ENCODE results near the gene ZSCAN22.

DNA sequence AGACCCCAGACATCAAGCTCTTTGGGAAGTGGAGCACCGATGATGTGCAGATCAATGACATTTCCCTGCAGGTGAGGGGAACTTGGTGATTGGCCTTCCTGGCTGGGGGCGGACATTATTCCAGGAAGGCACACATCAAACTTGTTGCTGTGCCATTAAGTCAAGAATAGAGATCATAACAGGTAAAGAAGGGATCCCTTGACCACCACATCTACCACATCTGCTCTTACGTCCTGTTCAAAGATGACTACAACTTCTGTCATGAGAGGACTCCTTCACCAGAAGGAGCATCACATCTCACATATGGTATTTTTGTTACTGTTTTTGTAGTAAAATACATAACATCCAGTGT, 61.4 kb downstream of the ZSCAN22 start:
- TF ChIP-seq, protein P1, sequence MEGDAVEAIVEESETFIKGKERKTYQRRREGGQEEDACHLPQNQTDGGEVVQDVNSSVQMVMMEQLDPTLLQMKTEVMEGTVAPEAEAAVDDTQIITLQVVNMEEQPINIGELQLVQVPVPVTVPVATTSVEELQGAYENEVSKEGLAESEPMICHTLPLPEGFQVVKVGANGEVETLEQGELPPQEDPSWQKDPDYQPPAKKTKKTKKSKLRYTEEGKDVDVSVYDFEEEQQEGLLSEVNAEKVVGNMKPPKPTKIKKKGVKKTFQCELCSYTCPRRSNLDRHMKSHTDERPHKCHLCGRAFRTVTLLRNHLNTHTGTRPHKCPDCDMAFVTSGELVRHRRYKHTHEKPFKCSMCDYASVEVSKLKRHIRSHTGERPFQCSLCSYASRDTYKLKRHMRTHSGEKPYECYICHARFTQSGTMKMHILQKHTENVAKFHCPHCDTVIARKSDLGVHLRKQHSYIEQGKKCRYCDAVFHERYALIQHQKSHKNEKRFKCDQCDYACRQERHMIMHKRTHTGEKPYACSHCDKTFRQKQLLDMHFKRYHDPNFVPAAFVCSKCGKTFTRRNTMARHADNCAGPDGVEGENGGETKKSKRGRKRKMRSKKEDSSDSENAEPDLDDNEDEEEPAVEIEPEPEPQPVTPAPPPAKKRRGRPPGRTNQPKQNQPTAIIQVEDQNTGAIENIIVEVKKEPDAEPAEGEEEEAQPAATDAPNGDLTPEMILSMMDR (conservative IDR thresholded peaks at IDR 0.05; ENCODE audit: low read depth, low read length) = no peak
- TF ChIP-seq EZH2 (IDR thresholded peaks at IDR 0.05; ENCODE audit: borderline replicate concordance, low read depth, low read length, poor library complexity, severe bottlenecking) = no peak

Measured in A673 (cell line).